Thyroid gland (tissue), 4 donors: ENCODE data around the gene ZNF665.
"Not testable (repeated sequence)": the region's sequence is repeated elsewhere in the genome, so short reads cannot be mapped to it uniquely, and the experiment has no call there.

Experiments used
- CTCF ChIP-seq, 6 experiments: fragments of 200-600 bp in 3 of 6; fragments of 450-650 bp in 3 of 6; sonication (generic) in 3 of 6; IDR thresholded peaks; one replicate each; pipeline ENCODE4 v1.5.1; 2016 to 2019; ENCODE audit warnings: antibody characterized with exemption in 6 of 6, mild to moderate bottlenecking in 2 of 6, inconsistent platforms in 1 of 6, moderate library complexity in 1 of 6
- POLR2A ChIP-seq, 2 donors: fragments of 450-650 bp; IDR thresholded peaks; one replicate each; pipeline ENCODE4 v1.6.1; 2017; ENCODE audit warnings: antibody characterized with exemption in 2 of 2, mild to moderate bottlenecking in 2 of 2, moderate library complexity in 1 of 2

DNA sequence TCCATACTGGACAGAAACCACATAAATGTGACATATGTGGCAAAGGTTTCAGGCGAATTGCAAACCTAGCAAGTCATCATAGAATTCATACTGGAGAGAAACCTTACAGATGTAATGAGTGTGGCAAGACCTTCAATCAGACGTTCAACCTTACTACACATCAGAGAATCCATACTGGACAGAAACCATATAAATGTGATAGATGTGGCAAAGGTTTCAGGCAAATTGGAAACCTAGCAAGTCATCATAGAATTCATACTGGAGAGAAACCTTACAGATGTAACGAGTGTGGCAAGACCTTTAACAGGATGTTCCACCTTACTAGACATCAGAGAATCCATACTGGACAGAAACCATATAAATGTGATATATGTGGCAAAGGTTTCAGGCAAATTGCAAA, 18.4 kb upstream of the ZNF665 start:
- not testable (repeated sequence) for TF ChIP-seq POLR2A, CTCF (IDR thresholded peaks at IDR 0.05)
